Peyer's patch (tissue), 4 donors: ENCODE measurements around the gene PRSS8.

Source experiments
- POLR2A ChIP-seq, 2 donors: fragments of 450-650 bp; IDR thresholded peaks; one replicate each; pipeline ENCODE4 v1.5.1; 2017; ENCODE audit warnings: antibody characterized with exemption in 2 of 2, mild to moderate bottlenecking in 2 of 2, moderate library complexity in 2 of 2
- TF ChIP-seq, protein P1 (sequence below), 6 experiments: fragments of 450-650 bp in 4 of 6; fragments of 200-600 bp in 2 of 6; sonication (generic) in 1 of 6; IDR thresholded peaks; one replicate each; pipeline ENCODE4 v1.5.1; 2017 to 2019; ENCODE audit warnings: antibody characterized with exemption in 6 of 6, mild to moderate bottlenecking in 3 of 6, moderate library complexity in 1 of 6

DNA sequence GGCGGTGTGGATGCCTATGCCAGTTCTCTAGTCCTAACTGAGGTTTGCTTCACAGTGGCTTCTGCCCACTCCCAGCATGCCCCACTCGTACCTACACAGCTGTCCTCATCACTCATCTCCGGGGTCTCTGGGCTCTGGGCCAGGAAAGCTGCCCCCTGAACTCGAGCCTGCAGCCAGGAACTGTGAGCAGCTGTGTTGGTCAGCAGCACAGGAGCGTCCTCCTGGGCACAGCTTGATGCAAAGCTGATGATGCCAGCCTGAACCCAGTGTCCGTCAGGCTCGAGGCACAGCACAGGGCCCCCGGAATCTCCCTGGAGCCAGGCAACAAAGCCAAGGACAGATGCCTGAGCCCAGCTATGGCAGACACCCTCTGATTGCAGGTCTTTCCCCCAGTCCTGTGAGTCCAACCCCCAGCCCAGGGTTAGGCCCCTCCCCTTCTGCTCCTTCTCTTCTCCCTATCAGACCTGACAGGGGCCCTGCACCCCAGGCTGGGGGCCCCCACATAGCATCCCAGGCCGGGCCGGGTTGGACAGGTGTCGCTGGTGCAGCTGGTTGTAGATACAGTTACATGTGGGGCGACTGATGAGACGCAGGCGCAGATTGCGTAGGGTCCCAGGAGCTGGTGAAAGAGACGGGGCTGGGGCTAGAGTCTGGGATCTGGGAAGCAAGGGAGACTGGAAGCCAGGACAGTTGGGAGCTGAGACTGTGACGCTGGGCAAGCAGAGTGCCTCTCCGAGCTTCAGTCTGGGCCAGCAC lies 49.5 kb downstream of the PRSS8 start:
- TF ChIP-seq, protein P1, sequence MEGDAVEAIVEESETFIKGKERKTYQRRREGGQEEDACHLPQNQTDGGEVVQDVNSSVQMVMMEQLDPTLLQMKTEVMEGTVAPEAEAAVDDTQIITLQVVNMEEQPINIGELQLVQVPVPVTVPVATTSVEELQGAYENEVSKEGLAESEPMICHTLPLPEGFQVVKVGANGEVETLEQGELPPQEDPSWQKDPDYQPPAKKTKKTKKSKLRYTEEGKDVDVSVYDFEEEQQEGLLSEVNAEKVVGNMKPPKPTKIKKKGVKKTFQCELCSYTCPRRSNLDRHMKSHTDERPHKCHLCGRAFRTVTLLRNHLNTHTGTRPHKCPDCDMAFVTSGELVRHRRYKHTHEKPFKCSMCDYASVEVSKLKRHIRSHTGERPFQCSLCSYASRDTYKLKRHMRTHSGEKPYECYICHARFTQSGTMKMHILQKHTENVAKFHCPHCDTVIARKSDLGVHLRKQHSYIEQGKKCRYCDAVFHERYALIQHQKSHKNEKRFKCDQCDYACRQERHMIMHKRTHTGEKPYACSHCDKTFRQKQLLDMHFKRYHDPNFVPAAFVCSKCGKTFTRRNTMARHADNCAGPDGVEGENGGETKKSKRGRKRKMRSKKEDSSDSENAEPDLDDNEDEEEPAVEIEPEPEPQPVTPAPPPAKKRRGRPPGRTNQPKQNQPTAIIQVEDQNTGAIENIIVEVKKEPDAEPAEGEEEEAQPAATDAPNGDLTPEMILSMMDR (IDR thresholded peaks at IDR 0.05) = no peak
- no peak for TF ChIP-seq POLR2A (IDR thresholded peaks at IDR 0.05)
